ENCODE data around the gene KRTAP12-4.
"Not testable (repeated sequence)": the region's sequence is repeated elsewhere in the genome, so short reads cannot be mapped to it uniquely, and the experiment has no call there.

Gene KRTAP12-4

GRCh38 chr21:44611551-44611950 lies 42.9 kb downstream of the KRTAP12-4 start:
- DNase-seq (ENCODE audit: low read depth in 2 of 2), result no peak

- DNase-seq (ENCODE audit: low read depth in 2 of 2), result not testable (repeated sequence)
These were observed 44.2 kb downstream of the KRTAP12-4 start for GRCh38 chr21:44610157-44610843.

- DNase-seq (ENCODE audit: low read depth in 2 of 2), result no peak
These were observed 45.3 kb downstream of the KRTAP12-4 start for GRCh38 chr21:44609193-44609592.

- no peak for DNase-seq (ENCODE audit: low read depth in 2 of 2)
These were observed 48.0 kb downstream of the KRTAP12-4 start for GRCh38 chr21:44606495-44606894.
